Esophagus muscularis mucosa (tissue), 4 donors: ENCODE results near the gene NFATC3. TPM values are rescaled to one million over a fixed set of nuclear protein-coding genes. Genes with fewer than 3 reads are reported as not detected.
A peak's percentile ranks its signal among the peaks of the same experiment; 100 is the strongest.
"Not testable (repeated sequence)": the region's sequence is repeated elsewhere in the genome, so short reads cannot be mapped to it uniquely, and the experiment has no call there.

Experiments
- DNase-seq: peaks from one replicate; pipeline ENCODE4 v3.0.0-alpha.2; 2017; ENCODE audit errors: extremely low spot score
- H3K27ac ChIP-seq, 4 donors: fragments of 200-600 bp; sonication (generic); replicated peaks in 1 of 4; 1 replicate in 3 of 4; 2 replicates in 1 of 4; pipeline ENCODE4 v1.5.1; 2016 to 2019; ENCODE audit warnings: mild to moderate bottlenecking in 1 of 4
- H3K27me3 ChIP-seq, 4 donors: fragments of 200-600 bp; sonication (generic); one replicate each; pipeline versions ENCODE4 v1.5.1 to v1.6.0; 2016 to 2019
- H3K36me3 ChIP-seq, 4 donors: fragments of 200-600 bp; sonication (generic); one replicate each; pipeline ENCODE4 v1.5.1; 2016 to 2019
- H3K4me1 ChIP-seq, 4 donors: fragments of 200-600 bp; sonication (generic); one replicate each; pipeline ENCODE4 v1.5.1; 2016 to 2019
- H3K4me3 ChIP-seq, 4 donors: fragments of 200-600 bp; sonication (generic); 1 replicate in 2 of 4; 2 replicates in 2 of 4; pipeline ENCODE4 v1.5.1; 2016 to 2019; ENCODE audit warnings: mild to moderate bottlenecking in 4 of 4, moderate library complexity in 1 of 4
- H3K9me3 ChIP-seq, 4 donors: fragments of 200-600 bp; sonication (generic); 1 replicate in 3 of 4; 2 replicates in 1 of 4; pipeline ENCODE4 v1.5.1; 2016 to 2019
- EP300 ChIP-seq: sonication (generic); formaldehyde crosslinking; IDR thresholded peaks from one replicate; pipeline ENCODE4 v1.6.1; 2017; ENCODE audit warnings: antibody characterized with exemption
- POLR2A ChIP-seq: fragments of 450-650 bp; IDR thresholded peaks from one replicate; pipeline ENCODE4 v1.6.1; 2017; ENCODE audit warnings: antibody characterized with exemption, moderate library complexity, mild to moderate bottlenecking, low read depth
- POLR2AphosphoS5 ChIP-seq, 2 donors: sonication (generic); formaldehyde crosslinking; IDR thresholded peaks; one replicate each; pipeline ENCODE4 v1.6.1; 2017; ENCODE audit warnings: antibody characterized with exemption in 2 of 2
- WGBS: methylation state at CpG from one replicate; pipeline ENCODE4 v1.1.5; 2018; 5-methylcytosine and 5-hydroxymethylcytosine counted together
- intact Hi-C: fragments of 100-400 bp; cut with DNase I; formaldehyde crosslinking; loops from one replicate; pipeline ENCODE4 v1.15.1; 2023
- total RNA-seq, 4 donors: library from RNA; depleted of rRNA; stranded (reverse); fragments of >200 nt; gene quantifications; one replicate each; pipeline versions ENCODE4 v1.1.0 to v1.2.1, GENCODE V29; 2016
- TF ChIP-seq, protein P1 (sequence below), 3 experiments: fragments of 200-600 bp in 2 of 3; fragments of 450-650 bp in 1 of 3; sonication (generic) in 2 of 3; IDR thresholded peaks; one replicate each; pipeline ENCODE4 v1.5.1; 2017 to 2019; ENCODE audit warnings: antibody characterized with exemption in 3 of 3, mild to moderate bottlenecking in 2 of 3, moderate library complexity in 1 of 3

NFATC3 gene
- total RNA-seq, 4 donors from 2014 or later = 44.6 to 56.8 (median 50.8) TPM

DNA sequence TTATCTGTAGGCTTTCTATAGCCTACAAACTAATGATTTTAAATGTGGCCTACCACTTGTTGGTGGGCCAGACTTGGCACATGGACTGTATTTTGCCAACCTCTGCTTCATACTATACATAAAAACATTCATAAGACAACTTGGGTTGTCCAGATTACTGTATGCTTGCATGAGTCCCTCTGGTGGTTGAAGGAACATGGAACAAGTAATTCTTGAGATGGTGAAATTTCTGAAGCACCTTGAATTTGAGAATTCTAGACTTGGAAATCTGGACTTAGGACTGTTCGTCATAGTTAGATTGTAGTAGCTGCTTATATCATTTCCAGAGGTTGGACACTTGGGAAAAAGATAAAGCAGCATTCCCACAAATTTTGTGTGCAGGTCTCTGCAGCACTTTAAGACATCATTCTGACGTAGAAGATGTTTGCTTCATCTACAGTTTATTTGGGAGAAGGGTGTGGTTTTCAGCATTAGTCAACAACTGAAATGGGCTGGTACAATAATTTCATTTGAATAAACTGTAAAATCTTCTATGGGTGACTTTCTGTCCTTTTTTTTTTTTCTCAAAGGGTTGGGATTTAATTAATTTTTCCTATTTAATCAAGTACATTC is 31.2 kb downstream of the NFATC3 start:
- peaks cover 0 to 3% (median 2%) of the 10 kb centered on the region in 4 donors for H3K9me3 ChIP-seq
- intact Hi-C loops = no loop called here
- no peaks in the 10 kb centered on the region for H3K27me3 ChIP-seq
- WGBS = 81% methylated on average over 2 of the region's 2 CpGs
- peaks cover 9 to 33% (median 12%) of the 10 kb centered on the region in 4 donors for H3K4me1 ChIP-seq
- no peak overlapping the region for H3K4me3 ChIP-seq
- H3K27ac ChIP-seq = no peak overlapping the region
- DNase-seq = no peak
- TF ChIP-seq, protein P1, sequence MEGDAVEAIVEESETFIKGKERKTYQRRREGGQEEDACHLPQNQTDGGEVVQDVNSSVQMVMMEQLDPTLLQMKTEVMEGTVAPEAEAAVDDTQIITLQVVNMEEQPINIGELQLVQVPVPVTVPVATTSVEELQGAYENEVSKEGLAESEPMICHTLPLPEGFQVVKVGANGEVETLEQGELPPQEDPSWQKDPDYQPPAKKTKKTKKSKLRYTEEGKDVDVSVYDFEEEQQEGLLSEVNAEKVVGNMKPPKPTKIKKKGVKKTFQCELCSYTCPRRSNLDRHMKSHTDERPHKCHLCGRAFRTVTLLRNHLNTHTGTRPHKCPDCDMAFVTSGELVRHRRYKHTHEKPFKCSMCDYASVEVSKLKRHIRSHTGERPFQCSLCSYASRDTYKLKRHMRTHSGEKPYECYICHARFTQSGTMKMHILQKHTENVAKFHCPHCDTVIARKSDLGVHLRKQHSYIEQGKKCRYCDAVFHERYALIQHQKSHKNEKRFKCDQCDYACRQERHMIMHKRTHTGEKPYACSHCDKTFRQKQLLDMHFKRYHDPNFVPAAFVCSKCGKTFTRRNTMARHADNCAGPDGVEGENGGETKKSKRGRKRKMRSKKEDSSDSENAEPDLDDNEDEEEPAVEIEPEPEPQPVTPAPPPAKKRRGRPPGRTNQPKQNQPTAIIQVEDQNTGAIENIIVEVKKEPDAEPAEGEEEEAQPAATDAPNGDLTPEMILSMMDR (IDR thresholded peaks at IDR 0.05) = peak in 2 of 3 experiments; percentile 15 to 44
- TF ChIP-seq POLR2AphosphoS5 (IDR thresholded peaks at IDR 0.05) = no peak
- H3K36me3 ChIP-seq = no peaks in the 10 kb centered on the region

DNA sequence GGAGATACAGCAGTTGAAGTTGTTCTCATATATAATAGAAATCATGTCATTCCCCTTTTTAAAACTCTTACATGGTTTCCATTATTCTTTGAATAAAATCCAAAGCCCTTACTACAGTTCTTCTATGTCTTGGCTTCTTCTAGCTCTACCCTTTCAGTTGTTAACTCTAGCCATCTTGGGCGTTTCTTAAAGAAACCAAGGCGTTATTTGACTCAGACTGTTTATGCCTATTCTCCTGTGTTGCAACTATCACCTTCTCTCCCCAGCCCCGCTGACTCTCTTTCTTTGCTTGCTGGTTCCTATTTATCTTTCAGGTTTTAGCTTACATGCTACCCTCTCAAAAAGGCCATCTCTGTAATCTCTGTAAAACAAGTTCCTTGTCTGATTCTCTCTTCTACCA is 32.7 kb downstream of the NFATC3 start:
- Histone ChIP-seq H3K27me3 (no peaks in the 10 kb centered on the region), H3K9me3 (no peaks in the 10 kb centered on the region), H3K36me3 (peaks cover 0 to 5% (median 2%) of the 10 kb centered on the region in 4 donors), H3K4me3 (no peak overlapping the region), H3K27ac (no peak overlapping the region), H3K4me1 (peaks cover 9 to 32% (median 12%) of the 10 kb centered on the region in 4 donors)
- intact Hi-C loops = no loop called here
- WGBS = 89% methylated on average over 3 of the region's 3 CpGs
- TF ChIP-seq POLR2A (no peak), POLR2AphosphoS5 (IDR thresholded peaks at IDR 0.05) (no peak), EP300 (no peak)
- TF ChIP-seq, protein P1 (IDR thresholded peaks at IDR 0.05) = no peak
- DNase-seq = no peak

GRCh38 chr16:68118954-68119353 is 33.8 kb downstream of the NFATC3 start:
- 95% methylated on average over 13 of the region's 13 CpGs for WGBS
- H3K27me3 ChIP-seq, DNase-seq, H3K4me3 ChIP-seq, H3K9me3 ChIP-seq, H3K36me3 ChIP-seq, intact Hi-C loops, H3K27ac ChIP-seq: not testable (repeated sequence)
- peaks cover 9 to 21% (median 12%) of the 10 kb centered on the region in 4 donors for H3K4me1 ChIP-seq

- H3K9me3 ChIP-seq, H3K36me3 ChIP-seq, H3K4me3 ChIP-seq, H3K27ac ChIP-seq, DNase-seq, H3K27me3 ChIP-seq, intact Hi-C loops: not testable (repeated sequence)
- WGBS = 93% methylated on average over 5 of the region's 5 CpGs
- H3K4me1 ChIP-seq = peaks cover 9 to 13% (median 11%) of the 10 kb centered on the region in 4 donors
Observed at GRCh38 chr16:68120496-68120895, 35.3 kb downstream of the NFATC3 start.

GRCh38 chr16:68126395-68126794 is 41.2 kb downstream of the NFATC3 start:
- TF ChIP-seq, protein P1 (IDR thresholded peaks at IDR 0.05) = no peak
- TF ChIP-seq EP300 (no peak), POLR2AphosphoS5 (IDR thresholded peaks at IDR 0.05) (no peak), POLR2A (no peak)
- intact Hi-C loops = no loop called here
- Histone ChIP-seq H3K36me3 (peaks cover 0 to 17% (median 15%) of the 10 kb centered on the region in 4 donors), H3K27ac (no peak overlapping the region), H3K4me3 (no peak overlapping the region), H3K4me1 (peaks cover 0 to 6% (median 0%) of the 10 kb centered on the region in 4 donors), H3K9me3 (no peaks in the 10 kb centered on the region), H3K27me3 (no peaks in the 10 kb centered on the region)
- DNase-seq = no peak
- WGBS = 96% methylated on average over 2 of the region's 2 CpGs
